HCEC 1CT (cell line): Measurements from ENCODE around the gene DHDH.
"Not testable (repeated sequence)": the region's sequence is repeated elsewhere in the genome, so short reads cannot be mapped to it uniquely, and the experiment has no call there.

ENCODE experiments used
- DNase-seq: peaks from one replicate; pipeline ENCODE4 v3.0.0-alpha.2; 2017

Gene DHDH

DNA sequence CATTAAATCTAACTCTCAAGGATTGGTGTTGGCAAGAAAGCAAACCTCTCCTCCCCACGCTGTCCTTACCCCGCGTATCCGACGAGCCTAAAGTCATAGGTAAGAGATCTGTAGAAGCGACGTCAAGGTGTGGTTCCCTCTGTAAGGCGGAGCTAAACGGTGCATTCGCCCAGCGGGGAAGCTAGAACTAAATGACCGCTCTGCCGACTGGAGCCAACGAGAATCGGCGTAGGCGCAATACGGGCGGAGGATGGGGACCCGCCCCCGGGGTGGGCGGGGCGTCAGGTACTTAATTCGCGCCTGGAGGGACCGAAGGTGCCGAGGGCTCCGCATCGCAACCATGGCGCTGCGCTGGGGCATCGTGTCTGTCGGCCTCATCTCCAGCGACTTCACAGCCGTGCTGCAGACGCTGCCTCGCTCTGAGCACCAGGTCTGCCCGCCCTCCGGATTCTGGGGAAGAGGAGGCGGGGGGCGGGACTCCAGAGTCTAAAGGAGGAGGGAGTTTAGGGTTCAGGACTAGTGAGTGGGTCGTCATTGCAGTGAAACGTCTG lies at the start of gene DHDH:
Gene DHDH, plus strand, starts transcription at position 318 of the 551 bp plus-strand sequence. Its CDS starts 23 bp downstream, at position 341.
- DNase-seq: peak; percentile 23

DNA sequence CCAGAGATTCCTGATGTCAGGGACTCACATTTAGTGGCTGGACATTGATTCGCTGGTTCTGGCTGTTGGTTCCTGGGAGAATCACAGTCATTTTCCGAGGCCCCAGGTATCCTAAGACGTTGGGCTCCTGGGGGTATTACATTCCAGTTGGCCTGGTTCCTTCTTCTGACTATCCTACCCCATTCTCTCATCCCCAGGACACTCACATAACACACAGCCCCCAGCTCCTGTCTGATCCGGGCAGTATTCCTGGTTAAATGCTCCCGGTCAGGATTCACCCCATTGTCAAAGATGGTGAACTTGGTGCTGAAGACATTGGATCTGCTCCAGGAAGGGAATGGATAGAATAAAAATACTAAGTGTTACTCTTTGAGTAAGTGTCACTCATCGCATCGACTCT lies 49.8 kb upstream of the DHDH start:
- no peak for DNase-seq

DNA sequence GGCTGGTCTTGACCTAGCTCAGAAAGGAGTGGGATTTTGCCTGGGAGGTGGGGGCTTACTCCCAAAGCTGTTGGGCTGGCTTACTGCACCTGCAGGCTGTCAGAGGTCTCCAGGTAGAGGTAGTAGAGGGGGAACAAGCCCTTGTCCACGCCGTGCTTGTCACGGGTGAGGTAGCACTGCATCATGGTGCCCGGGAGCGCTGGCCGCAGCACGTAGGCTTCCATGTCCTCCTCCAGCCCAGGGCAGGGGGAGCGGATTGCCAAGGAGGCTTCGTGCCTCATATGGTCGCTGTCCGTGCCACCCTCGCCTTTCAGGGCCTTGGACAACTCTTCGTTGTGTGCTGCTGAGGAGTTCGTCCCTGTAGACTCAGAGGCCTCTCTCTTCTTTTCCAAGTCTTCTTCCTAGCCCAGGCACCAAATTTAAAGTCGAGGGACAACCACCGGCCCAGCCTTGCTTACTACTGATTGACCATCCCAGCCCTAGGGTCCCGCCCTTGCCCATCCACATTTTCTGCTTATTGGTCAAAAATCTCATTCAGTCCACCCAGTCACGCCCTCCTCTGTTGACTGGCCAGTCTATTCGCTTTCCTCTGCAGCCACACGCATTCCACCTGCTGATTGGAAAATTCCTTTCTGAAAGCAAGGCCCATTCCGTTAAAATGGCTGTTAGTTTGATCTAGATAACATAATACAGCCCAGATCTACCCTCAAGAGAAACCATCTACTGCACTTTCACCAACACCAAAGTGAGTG lies 45.5 kb upstream of the DHDH start:
- DNase-seq: no peak

DNA sequence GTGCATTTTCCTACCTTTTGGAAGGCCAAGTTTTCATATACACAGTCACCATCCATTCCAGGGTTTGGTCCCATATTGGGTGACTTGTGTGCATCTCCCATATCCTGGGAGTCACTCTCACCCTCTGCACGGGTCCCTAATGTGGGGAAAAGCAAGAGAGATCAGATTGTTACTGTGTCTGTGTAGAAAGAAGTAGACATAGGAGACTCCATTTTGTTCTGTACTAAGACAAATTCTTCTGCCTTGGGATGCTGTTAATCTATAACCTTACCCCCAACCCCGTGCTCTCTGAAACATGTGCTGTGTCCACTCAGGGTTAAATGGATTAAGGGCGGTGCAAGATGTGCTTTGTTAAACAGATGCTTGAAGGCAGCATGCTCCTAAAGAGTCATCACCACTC lies 44.0 kb upstream of the DHDH start:
- DNase-seq: not testable (repeated sequence)

DNA sequence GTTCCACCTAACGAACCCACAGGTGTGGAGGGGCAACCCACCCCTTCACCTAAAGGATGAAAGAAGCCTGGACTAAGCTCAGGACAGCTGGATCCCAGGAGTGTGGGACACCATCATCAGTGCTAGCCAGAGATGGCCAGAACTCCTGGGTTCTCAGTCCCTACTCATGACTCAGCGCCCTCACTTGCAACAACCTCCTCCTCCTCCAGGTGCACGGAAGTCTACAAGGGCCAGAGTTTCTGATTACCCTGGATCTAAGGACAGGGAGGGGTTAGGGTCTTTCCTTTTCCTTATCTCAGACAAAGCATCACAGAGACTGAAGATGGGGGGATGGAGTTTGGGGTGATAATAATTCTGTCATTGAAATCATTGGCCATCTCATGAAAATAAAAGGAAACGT lies 42.9 kb upstream of the DHDH start:
- no peak for DNase-seq

DNA sequence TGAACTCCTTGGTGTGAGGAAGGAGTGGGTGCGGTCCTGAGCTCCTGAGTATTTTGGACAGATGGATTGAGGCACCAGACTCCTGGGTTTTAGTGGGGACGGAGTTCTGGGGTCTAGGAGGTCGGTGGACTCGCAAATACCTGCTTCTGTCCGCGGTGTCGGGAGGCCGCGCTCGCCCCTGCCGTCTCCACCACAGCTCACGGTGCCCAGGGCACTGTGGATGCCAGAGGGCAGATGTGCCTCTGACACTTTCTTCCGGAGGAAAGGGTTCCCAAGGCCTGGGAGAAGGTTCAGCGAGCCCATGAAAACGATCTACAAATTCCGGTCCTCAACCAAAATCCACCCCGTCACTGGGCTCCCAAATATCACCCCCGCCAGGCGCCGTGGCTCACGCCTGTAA lies 38.3 kb upstream of the DHDH start:
- no peak for DNase-seq

DNA sequence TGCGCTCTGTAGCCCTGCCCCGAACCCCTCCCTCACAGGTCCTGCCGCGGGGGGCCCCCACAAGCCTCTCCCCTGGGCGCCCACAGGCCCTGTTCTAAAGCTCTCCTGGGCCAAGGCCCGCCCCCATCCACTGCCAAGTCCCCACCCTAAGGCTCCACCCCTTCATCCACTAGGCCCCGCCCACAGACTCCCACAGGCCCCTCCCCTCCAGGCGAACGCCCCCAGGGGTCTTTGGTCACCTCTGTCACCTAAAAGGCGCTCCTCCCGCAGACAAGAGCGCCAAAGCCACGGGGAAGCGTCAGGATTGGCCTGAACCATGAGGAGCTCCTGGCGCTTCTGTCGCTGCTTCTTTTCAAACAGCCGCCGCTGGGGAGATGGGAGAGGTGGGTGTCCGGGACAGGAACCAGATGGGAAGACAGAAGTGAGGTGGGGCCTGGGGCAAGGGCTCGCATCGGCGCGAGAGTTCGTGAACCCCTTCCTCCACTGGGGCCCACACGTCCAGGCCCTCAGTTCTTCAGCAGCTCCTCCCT lies 37.2 kb upstream of the DHDH start:
- DNase-seq: no peak

DNA sequence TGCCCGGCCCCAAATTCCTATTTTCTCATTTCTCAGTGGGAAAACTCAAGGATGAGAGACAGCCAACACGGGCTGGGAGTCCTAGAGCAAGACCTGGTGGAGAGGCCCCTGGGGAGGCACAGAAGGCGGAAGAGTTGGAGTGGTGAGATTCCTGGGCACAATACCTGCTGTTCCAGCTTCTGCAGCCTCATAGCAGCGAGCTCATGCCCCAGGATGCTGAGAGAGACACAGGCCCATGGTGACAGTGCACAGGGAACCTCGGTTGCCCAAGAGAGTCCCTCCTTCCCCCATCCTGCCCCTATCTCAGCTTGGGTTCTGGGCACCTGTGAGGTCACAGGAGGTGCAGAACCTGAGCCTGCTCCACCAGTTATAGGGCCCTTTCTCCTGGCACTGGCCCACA lies 36.3 kb upstream of the DHDH start:
- no peak for DNase-seq

DNA sequence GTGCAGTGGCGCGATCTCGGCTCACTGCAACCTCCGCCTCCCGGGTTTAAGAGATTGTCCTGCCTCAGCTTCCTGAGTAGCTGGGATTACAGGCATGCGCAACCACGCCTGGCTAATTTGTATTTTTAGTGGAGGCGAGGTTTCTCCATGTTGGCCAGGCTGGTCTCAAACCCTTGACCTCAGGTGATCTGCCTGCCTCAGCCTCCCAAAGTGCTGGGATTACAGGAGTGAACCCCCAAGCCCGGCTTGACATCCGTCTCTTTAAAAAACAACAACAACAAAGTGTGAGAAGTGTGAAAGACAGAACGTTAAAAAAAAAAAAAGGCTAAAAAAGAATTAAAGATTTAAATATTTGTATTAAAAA lies 34.1 kb upstream of the DHDH start:
- DNase-seq: not testable (repeated sequence)

DNA sequence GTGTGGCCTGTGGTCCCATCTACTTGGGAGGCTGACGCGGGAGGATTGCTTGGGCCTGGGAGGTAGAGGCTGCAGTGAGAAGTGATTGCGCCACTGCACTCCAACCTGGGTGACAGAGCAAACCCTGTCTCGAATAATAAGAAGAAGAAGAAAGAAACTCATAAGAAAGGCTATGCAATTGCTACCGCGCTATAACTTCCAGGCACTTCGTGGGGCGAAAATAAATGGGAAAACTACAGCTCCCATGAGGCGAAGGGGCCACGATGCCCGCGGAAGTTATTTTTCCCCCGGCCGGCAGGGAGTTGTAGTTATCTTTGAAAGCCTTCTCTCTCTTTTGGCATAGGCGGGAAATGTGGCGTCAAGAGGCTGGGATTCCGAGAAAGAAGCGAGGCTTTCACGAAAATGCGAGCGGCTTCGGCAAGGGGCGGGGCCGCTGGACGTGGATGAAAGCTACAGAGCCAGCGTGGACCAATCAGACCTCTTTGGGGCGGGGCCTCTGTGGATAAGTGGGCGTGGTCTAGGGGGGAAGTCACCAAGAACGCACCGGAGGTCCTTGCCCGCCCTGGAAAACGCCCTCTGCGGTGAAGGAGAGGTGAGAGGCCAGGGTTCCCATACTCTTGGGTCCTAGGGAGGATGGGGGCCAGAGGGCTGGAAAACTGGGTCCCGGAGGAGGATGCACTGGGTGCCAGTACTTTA lies 33.6 kb upstream of the DHDH start, which contains the start of gene NUCB1:
Gene NUCB1, plus strand, starts transcription at position 532 of the 696 bp plus-strand sequence. CDS start 485 bp downstream, outside the sequence.
- DNase-seq: peak; percentile 96

DNA sequence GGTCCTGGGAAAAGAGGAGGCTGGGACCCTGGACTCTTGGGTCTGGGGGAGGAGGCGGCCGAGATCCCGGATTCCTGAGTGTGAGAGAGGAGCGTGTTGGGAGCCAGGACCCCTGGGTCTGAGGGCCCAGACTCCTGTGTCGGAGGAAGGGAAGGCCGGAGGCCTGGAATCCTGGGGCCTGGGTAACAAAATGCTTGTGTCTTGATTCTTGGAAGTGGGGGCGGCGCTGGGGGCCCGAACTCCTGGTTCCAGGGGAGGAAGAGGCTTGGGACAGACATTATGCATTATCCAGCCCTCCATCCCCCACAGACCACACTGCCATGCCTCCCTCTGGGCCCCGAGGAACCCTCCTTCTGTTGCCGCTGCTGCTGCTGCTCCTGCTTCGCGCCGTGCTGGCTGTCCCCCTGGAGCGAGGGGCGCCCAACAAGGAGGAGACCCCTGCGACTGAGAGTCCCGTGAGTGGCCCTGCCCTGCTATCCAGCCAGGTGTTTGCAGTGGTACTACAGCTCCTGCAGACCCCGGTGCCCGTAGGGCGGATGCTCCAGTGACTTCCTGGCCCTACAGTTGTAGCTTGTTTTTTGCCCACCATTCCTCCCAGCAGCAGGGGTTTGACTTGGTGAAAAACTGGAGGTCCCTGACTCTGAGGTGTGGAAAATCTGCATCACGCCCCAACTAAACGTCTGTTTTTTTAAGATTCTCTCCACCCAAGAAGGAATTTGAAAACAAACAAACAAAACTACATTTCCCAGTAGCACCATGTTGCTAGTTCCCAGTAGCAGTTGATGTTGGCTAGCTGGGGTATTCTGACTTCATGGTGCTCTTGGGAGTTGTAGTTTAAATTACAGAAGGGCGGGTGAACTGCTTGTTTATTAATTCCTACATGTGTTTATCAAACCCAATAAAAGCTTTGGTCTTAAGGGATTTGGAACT lies 32.8 kb upstream of the DHDH start:
- DNase-seq: peak; percentile 48

DNA sequence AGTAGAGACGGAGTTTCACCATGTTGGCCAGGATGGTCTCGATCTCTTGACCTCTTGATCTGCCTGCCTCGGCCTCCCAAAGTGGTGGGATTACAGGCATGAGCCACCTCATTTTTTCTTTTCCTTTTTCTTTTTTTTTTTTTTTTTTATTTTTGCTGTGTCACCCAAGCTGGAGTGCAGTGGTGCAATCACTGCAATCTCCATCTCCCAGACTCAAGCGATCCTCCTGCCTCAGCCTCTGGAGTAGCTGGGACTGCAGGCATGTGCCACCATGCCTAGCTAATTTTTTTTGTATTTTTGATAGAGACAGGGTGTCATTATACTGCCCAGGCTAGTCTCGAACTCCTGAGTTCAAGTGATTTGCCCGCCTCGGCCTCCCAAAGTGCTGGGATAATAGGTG lies 31.2 kb upstream of the DHDH start:
- DNase-seq: not testable (repeated sequence)

DNA sequence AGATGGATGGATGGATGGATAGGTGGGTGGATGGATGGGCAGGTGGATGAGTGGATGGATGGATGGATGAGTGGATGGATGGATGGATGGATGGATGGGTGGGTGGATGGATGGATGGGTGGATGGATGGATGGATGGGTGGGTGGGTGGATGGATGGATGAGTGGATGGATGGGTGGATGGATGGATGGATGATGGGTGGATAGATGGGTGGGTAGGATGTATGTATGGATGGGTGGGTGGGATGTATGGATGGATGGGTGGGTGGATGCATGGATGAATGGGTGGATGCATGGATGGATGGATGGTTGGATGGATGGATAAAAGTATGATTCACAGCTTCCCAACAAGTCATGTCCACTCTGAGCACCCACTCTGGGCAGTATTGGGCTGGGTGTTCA lies 29.7 kb upstream of the DHDH start:
- not testable (repeated sequence) for DNase-seq

DNA sequence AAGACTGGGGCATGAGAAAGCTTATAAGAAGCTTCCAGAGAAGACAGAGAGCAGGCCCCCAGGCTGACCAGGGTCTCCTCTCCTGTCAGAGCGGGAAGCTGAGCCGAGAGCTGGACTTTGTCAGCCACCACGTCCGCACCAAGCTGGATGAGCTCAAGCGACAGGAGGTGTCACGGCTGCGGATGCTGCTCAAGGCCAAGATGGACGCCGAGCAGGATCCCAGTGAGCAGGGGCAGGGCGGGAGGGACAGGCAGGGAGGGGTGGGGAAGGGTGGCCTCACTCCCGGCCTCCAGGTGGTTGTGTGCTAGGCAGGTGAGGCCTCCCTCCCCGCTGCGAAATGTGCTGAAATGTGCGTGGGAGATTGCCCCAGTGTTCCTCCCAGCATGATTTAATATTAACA lies 27.8 kb upstream of the DHDH start:
- DNase-seq: no peak

DNA sequence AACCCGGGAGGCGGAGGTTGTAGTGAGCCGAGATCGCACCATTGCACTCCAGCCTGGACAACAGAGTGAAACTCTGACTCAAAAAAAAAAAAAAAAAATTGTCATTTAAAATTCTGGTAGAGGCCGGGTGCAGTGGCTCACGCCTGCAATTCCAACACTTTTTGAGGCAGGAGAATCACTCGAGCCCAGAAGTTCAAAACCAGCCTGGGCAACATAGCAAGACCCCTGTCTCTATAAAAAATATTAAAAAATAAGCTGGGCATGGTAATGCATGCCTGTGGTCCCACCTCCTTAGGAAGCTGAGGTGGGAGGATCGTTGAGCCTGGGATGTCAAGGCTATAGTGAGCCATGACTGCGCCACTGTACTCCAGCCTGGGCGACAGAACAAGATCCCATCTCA lies 27.2 kb upstream of the DHDH start:
- DNase-seq: no peak

DNA sequence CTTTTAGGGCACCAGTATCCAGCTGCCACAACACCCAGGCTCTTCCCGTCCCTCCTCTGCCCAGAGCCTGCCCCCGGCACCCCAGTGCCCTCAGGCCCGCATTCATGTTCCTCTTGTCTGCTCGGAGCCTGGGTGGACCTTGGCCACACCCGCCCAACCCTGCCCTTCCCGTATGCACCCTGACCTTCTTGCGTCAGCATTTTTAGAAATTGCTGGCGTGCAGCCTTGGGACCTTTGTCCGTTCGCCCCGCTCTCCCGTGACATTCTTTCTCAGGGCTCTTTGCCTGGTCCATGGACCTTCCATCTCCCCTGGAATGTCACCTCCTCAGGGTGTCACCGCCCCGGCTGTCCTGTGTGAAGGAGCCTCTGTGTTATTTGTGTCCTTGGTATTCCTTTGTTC lies 25.8 kb upstream of the DHDH start:
- DNase-seq: no peak

DNA sequence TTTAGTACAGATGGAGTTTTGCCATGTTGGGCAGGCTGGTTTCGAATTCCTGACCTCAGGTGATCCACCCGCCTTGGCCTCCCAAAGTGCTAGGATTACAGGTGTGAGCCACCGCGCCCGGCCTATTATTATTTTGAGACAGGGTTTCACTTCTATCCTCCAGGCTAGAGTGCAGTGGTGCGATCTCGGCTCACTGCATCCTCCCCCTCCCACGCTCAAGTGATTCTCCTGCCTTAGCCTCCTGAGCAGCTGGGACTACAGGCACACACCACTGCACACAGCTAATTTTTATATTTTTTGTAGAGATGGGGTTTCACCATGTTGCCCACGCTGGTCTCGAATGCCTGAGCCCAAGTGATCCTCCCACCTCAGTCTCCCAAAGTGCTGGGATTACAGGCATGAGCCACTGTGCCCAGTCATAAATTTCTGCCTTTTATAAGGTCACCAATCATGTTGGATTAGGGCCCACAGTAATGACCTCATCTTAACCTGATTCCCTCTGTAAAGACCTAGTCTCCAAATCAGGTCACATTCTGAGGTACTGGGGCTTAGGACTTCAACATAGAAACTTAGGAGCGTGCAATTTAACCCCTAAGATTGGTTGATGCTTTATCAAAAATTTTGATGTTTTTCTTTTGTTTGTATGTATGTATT lies 23.9 kb upstream of the DHDH start:
- not testable (repeated sequence) for DNase-seq

DNA sequence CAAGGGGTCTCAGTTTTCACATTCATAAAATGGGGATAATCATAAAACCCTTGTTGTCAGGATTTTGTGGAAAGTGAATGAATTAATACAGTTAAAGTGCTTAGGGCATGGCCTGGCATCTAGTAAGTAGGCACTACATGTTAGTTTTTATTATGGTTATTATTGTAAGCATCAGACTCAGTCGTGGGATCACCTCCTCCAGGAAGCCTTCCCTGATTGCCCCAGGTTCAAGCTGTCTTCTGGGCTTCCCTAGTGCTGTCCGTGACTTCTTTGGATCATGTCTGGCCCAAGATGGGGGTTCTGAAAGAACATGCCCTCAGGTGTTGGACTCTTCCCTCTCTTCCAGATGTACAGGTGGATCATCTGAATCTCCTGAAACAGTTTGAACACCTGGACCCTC lies 22.7 kb upstream of the DHDH start:
- DNase-seq: no peak

DNA sequence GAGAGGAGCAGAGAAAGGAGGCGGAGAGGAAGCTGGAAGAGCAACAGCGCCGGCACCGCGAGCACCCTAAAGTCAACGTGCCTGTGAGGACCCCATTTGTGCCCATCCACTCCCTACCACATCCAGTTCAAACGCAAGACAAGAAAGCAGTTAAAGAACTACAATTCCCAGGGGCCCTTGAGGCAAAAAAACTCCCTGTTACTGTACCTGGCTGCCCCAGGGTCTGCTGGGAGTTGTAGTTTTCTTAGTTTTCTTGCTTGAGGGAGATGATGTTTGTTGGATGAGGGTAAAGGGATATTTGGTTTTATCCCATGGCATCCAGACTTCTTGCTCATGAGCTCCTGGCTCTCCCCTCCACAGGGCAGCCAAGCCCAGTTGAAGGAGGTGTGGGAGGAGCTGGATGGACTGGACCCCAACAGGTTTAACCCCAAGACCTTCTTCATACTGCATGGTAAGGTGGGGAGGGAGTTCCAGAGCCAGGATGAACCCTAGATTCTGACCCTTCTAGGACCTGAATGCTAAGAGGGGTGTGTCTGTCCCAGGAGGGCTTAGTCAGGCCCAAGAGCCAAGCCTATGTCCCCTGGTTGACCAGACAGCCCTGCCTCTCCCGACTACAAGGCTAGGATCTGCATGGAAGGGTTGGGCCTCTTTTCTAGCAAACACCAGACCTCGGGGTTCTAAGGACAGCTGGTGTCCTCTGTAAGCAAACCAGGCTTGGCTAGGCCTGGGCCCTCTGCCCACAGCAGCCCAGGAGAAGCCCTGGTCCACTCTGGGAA lies 20.2 kb upstream of the DHDH start:
- no peak for DNase-seq

DNA sequence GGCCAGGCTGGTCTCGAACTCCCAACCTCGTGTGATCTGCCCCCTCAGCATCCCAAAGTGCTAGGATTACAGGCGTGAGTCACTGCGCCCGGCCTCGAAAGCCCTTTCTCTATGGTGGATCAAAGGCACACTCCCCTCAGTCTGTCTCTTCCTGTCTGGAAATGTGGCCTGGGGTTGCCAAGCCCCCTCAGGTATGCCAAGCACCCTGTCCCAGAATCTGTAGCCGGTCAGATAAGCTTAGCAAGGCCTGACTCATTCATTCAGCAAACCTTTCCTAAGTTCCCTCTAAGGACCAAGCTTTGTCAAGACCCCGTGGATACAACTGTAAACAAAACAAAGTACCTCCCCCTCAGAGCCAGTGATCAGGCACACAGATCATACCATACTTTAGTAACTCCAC lies 19.3 kb upstream of the DHDH start:
- no peak for DNase-seq

DNA sequence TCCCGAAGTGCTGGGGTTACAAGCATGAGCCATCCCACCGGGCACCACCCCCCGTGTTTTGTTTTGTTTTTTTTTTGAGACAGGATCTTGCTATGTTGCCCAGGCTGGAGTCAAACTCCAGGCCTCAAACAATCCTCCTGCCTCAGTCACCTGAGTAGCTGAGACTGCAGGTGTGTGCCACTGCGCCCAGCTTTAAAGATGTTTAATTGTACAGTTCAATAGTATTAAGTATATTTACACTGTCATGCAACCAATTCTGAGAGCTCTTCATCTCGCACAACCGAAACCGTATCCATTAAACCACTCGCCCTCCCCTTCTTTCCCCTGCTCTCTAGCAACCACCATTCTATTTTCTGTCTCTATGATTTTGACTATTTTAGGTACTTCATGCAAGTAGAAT lies 17.7 kb upstream of the DHDH start:
- DNase-seq: no peak
